Fibroblast of lung (primary cell): ENCODE measurements around the gene PDE5A.

Experiments
- EZH2 ChIP-seq: IDR thresholded peaks from 2 replicates; pipeline ENCODE4 v1.5.1; 2012; ENCODE audit warnings: low read length, control low read depth, mild to moderate bottlenecking; ENCODE audit errors: missing control alignments
- TF ChIP-seq, protein P1 (sequence below), 2 donors: IDR thresholded peaks in 1 of 2; conservative IDR thresholded peaks in 1 of 2; 1 replicate in 1 of 2; 2 replicates in 1 of 2; pipeline ENCODE4 v1.5.1; 2011 to 2012; ENCODE audit warnings: low read length in 2 of 2, control low read depth in 1 of 2, inconsistent platforms in 1 of 2, low read depth in 1 of 2, mild to moderate bottlenecking in 1 of 2

DNA sequence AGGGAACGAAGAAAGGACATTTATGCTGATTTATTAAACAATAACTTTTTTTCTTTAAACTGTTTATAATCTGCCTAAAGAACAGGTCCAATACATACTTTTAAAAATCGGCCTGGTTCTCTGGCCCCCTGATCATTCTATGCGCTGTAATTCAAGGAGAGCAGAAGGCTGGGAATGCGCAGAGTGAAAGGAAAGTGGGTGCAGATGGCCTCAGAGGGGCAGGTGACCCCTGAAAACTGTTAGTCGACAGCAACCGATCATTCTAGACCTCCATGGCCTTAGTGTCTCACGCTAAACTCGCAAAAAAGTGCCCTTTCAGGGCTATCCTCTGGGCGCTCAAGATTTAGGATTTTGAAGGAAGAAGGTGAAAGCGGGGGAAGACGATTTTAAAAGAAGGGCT, 2.2 kb downstream of the PDE5A start:
- TF ChIP-seq, protein P1, sequence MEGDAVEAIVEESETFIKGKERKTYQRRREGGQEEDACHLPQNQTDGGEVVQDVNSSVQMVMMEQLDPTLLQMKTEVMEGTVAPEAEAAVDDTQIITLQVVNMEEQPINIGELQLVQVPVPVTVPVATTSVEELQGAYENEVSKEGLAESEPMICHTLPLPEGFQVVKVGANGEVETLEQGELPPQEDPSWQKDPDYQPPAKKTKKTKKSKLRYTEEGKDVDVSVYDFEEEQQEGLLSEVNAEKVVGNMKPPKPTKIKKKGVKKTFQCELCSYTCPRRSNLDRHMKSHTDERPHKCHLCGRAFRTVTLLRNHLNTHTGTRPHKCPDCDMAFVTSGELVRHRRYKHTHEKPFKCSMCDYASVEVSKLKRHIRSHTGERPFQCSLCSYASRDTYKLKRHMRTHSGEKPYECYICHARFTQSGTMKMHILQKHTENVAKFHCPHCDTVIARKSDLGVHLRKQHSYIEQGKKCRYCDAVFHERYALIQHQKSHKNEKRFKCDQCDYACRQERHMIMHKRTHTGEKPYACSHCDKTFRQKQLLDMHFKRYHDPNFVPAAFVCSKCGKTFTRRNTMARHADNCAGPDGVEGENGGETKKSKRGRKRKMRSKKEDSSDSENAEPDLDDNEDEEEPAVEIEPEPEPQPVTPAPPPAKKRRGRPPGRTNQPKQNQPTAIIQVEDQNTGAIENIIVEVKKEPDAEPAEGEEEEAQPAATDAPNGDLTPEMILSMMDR (conservative IDR thresholded peaks at IDR 0.05 in 1 of 2, IDR thresholded peaks at IDR 0.05 in 1 of 2; ENCODE audit: low read depth in 1 of 2, low read length in 2 of 2) = no peak
- TF ChIP-seq EZH2 = no peak
